Mesothelial cell of epicardium (in vitro differentiated cells): ENCODE measurements around the gene RNF220. TPM values are rescaled to one million over a fixed set of nuclear protein-coding genes. Genes with fewer than 3 reads are reported as not detected.

Source experiments
- DNase-seq, 2 experiments: peaks; one replicate each; pipeline ENCODE4 v3.0.0; 2021; ENCODE audit warnings: low spot score in 2 of 2; ENCODE audit not compliant: unreplicated experiment in 2 of 2
- H3K27ac Mint-ChIP-seq: 2 replicates; pipeline ENCODE4 v1.8.0; 2021; ENCODE audit warnings: mixed read lengths
- H3K27me3 Mint-ChIP-seq: 2 replicates; pipeline ENCODE4 v1.8.0; 2021; ENCODE audit warnings: low read depth, mixed read lengths
- H3K36me3 Mint-ChIP-seq: 2 replicates; pipeline ENCODE4 v1.8.0; 2021; ENCODE audit warnings: mixed read lengths
- H3K4me1 Mint-ChIP-seq: 2 replicates; pipeline ENCODE4 v1.8.0; 2021; ENCODE audit warnings: mixed read lengths
- H3K4me3 Mint-ChIP-seq: 2 replicates; pipeline ENCODE4 v1.8.0; 2021; ENCODE audit warnings: mild to moderate bottlenecking, moderate library complexity, mixed read lengths
- H3K9me3 Mint-ChIP-seq: 2 replicates; pipeline ENCODE4 v1.8.0; 2021; ENCODE audit warnings: mixed read lengths
- CTCF ChIP-seq: fragments of 200-600 bp; sonication (generic); IDR thresholded peaks from one replicate; pipeline ENCODE4 v1.5.0; 2021; ENCODE audit warnings: antibody characterized with exemption; ENCODE audit not compliant: unreplicated experiment
- total RNA-seq: library from RNA; stranded (reverse); gene quantifications from 3 replicates; pipeline ENCODE4 v1.2.1, GENCODE V29; 2021

Gene RNF220
- total RNA-seq, 1 donor from 2014 or later = 84.2 TPM

- no peaks in the 10 kb centered on the region for H3K9me3 Mint-ChIP-seq
- no peak overlapping the region for H3K4me3 Mint-ChIP-seq
- peaks cover 21% of the 10 kb centered on the region for H3K4me1 Mint-ChIP-seq
- H3K27me3 Mint-ChIP-seq = peaks cover 75% of the 10 kb centered on the region
- no peaks in the 10 kb centered on the region for H3K36me3 Mint-ChIP-seq
- no peak for DNase-seq
- no peak overlapping the region for H3K27ac Mint-ChIP-seq
- TF ChIP-seq CTCF = no peak
Observed at GRCh38 chr1:44425341-44426082, 20.5 kb downstream of the RNF220 start.

DNA sequence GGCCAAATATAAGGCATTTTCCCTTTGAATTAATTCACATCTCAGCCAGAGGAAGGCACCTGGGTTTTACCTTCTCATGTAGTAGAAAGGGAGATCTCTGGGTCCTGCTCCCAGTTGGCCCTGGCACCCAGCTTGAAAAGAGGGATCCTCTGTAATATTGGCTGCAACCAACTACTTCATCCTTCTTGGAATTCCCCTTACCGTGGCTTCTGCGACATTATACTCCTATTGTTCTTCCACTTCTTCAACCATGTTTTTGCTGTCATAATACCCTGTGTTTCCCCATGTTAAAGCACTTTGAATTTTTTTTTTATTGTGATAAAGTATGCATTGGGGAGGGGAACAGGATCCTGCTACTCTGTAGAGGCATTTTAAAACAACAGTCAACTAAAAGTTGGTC lies 26.8 kb downstream of the RNF220 start:
- no peak overlapping the region for H3K27ac Mint-ChIP-seq
- peaks cover 32% of the 10 kb centered on the region for H3K27me3 Mint-ChIP-seq
- no peak for DNase-seq
- H3K4me1 Mint-ChIP-seq = peaks cover 15% of the 10 kb centered on the region
- no peak for TF ChIP-seq CTCF
- no peaks in the 10 kb centered on the region for H3K36me3 Mint-ChIP-seq
- no peaks in the 10 kb centered on the region for H3K9me3 Mint-ChIP-seq
- no peak overlapping the region for H3K4me3 Mint-ChIP-seq

GRCh38 chr1:44433209-44433608 lies 28.2 kb downstream of the RNF220 start:
- no peak overlapping the region for H3K27ac Mint-ChIP-seq
- H3K4me3 Mint-ChIP-seq = no peak overlapping the region
- no peaks in the 10 kb centered on the region for H3K9me3 Mint-ChIP-seq
- H3K4me1 Mint-ChIP-seq = peaks cover 17% of the 10 kb centered on the region
- H3K27me3 Mint-ChIP-seq = peaks cover 18% of the 10 kb centered on the region
- DNase-seq = no peak
- no peak for TF ChIP-seq CTCF
- H3K36me3 Mint-ChIP-seq = no peaks in the 10 kb centered on the region

- Mint-ChIP-seq H3K36me3 (no peaks in the 10 kb centered on the region), H3K27ac (peak overlapping the region; percentile 57), H3K4me1 (peaks cover 15% of the 10 kb centered on the region), H3K4me3 (no peak overlapping the region), H3K27me3 (peaks cover 14% of the 10 kb centered on the region), H3K9me3 (no peaks in the 10 kb centered on the region)
- DNase-seq = no peak
- TF ChIP-seq CTCF = no peak
Observed at GRCh38 chr1:44436401-44437106, 31.5 kb downstream of the RNF220 start.

DNA sequence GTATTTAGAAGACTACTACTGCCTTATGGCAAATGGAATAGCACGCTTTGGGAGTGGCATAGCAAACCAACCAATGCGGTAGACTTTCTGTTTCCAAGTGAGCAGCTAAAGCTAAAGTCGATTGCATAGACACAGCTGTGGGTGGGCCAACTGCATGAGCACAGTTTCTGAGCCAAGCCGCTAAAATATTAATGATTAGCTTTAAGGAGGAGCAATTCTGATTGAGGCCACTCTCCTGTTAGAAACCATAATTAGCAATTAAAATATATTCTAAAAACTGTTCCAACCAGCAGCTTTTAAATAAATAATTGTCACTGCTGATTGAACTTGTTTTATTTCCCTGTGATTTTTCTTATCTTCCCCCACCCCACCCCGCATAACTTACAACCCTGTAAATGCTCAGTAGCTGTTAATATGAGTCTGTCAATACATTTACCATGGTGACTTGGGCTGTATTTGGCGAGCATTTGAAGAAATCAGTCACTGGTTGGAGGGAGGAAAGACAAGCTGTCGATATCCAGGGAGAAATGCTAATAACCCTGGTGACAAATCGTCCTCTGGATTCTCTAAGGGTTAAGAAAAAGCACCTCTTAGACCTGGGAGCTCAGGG lies 32.2 kb downstream of the RNF220 start:
- no peak overlapping the region for H3K27ac Mint-ChIP-seq
- peaks cover 15% of the 10 kb centered on the region for H3K4me1 Mint-ChIP-seq
- no peaks in the 10 kb centered on the region for H3K36me3 Mint-ChIP-seq
- no peak overlapping the region for H3K4me3 Mint-ChIP-seq
- H3K27me3 Mint-ChIP-seq = peaks cover 17% of the 10 kb centered on the region
- no peak for TF ChIP-seq CTCF
- H3K9me3 Mint-ChIP-seq = no peaks in the 10 kb centered on the region
- DNase-seq = no peak
